Vagina (tissue), 2 donors: ENCODE measurements around the gene PTPRE. TPM values are rescaled to one million over a fixed set of nuclear protein-coding genes. Genes with fewer than 3 reads are reported as not detected.
A peak's percentile ranks its signal among the peaks of the same experiment; 100 is the strongest.

Source experiments
- DNase-seq, 2 donors: peaks; one replicate each; pipeline ENCODE4 v3.0.0-alpha.2; 2017; ENCODE audit errors: extremely low spot score in 2 of 2
- H3K27ac ChIP-seq: fragments of 200-600 bp; sonication (generic); one replicate; pipeline ENCODE4 v1.5.1; 2019
- H3K27me3 ChIP-seq: fragments of 200-600 bp; sonication (generic); one replicate; pipeline ENCODE4 v1.5.1; 2019
- H3K36me3 ChIP-seq, 2 donors: fragments of 200-600 bp; sonication (generic); one replicate each; pipeline ENCODE4 v1.5.1; 2017 to 2019
- H3K4me1 ChIP-seq: fragments of 200-600 bp; sonication (generic); one replicate; pipeline ENCODE4 v1.5.1; 2019
- H3K4me3 ChIP-seq, 2 donors: fragments of 200-600 bp; sonication (generic); 1 replicate in 1 of 2; 2 replicates in 1 of 2; pipeline ENCODE4 v1.5.1; 2016 to 2019
- H3K9me3 ChIP-seq: fragments of 200-600 bp; sonication (generic); one replicate; pipeline ENCODE4 v1.5.1; 2019
- CTCF ChIP-seq, 3 experiments: fragments of 450-650 bp in 2 of 3; fragments of 200-600 bp in 1 of 3; sonication (generic) in 1 of 3; IDR thresholded peaks; one replicate each; pipeline ENCODE4 v1.5.1; 2017 to 2019; ENCODE audit warnings: antibody characterized with exemption in 3 of 3, mild to moderate bottlenecking in 2 of 3, moderate library complexity in 2 of 3
- POLR2A ChIP-seq, 2 donors: fragments of 450-650 bp; IDR thresholded peaks; one replicate each; pipeline ENCODE4 v1.6.1; 2017; ENCODE audit warnings: antibody characterized with exemption in 2 of 2, mild to moderate bottlenecking in 2 of 2, moderate library complexity in 2 of 2
- POLR2AphosphoS5 ChIP-seq, 2 donors: sonication (generic); formaldehyde crosslinking; IDR thresholded peaks; one replicate each; pipeline ENCODE4 v1.9.0; 2017; ENCODE audit warnings: antibody characterized with exemption in 2 of 2, mild to moderate bottlenecking in 2 of 2, low read depth in 1 of 2; ENCODE audit not compliant: insufficient read depth in 1 of 2
- intact Hi-C: fragments of 100-400 bp; cut with DNase I; formaldehyde crosslinking; loops from one replicate; pipeline ENCODE4 v1.15.1; 2023
- total RNA-seq: library from RNA; depleted of rRNA; stranded (reverse); fragments of >200 nt; gene quantifications from one replicate; pipeline ENCODE4 v1.2.3, GENCODE V29; 2016

Gene PTPRE
- total RNA-seq, 1 donor from 2014 or later = 77.6 TPM

GRCh38 chr10:127905848-127906261 is 1.0 kb upstream of the PTPRE start:
- H3K27me3 ChIP-seq = no peaks in the 10 kb centered on the region

DNA sequence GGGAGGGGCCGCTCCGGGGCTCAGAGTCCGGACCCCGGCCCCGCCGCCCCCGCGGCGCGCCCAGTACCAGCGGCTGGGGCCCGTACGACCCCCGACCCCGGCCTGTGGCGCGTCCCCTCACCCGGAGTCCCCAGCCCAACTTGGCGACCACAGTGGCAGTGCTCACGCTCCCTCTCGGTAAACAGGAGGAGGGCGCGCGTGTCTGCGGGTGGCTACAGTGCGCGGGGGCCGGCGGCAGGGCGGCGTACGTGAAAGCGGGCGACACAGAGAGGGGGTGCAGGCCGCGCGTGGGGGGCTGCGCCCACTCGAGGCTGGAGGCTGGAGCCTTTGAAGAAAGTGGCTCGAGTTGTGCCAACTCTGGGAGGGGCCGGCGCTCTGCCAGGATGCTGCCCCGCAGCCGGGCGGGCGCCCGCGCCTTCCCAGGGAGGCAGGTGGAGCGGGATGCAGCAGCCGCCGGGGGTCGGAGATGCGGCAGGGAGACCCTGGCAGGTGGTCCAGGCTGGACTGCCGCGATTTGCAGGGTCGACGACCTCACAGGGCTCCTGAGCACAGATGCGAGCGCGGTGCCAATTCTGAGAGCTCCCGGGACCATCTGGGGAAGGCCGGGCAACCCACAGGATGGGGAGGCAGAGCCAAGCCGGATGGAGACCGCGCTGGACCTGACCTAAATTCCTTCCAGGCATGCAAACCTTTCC is 655 bp downstream of the PTPRE start:
- intact Hi-C loops = loop anchor here (2.0 kb wide), 1 partner anchor 103 kb away; no protein-coding TSS in a partner anchor
- Histone ChIP-seq H3K27ac (peak overlapping the region; percentile 47), H3K4me3 (peak overlapping the region; percentile 47 to 49), H3K27me3 (no peaks in the 10 kb centered on the region), H3K9me3 (no peaks in the 10 kb centered on the region), H3K4me1 (peaks cover 16% of the 10 kb centered on the region), H3K36me3 (no peaks in the 10 kb centered on the region)
- DNase-seq = peak in 1 of 2 donors; percentile 85
- TF ChIP-seq POLR2A (IDR thresholded peaks at IDR 0.05) (no peak), POLR2AphosphoS5 (IDR thresholded peaks at IDR 0.05; ENCODE audit: insufficient read depth in 1 of 2, low read depth in 1 of 2) (no peak), CTCF (IDR thresholded peaks at IDR 0.05) (no peak)

More at GRCh38 chr10:127905848-127906261, 1.0 kb upstream of the PTPRE start:
- peak in 1 of 2 donors; percentile 77 for DNase-seq
- no peak overlapping the region for H3K27ac ChIP-seq
- TF ChIP-seq CTCF (IDR thresholded peaks at IDR 0.05) = no peak
- TF ChIP-seq POLR2A (IDR thresholded peaks at IDR 0.05) = no peak
- TF ChIP-seq POLR2AphosphoS5 (IDR thresholded peaks at IDR 0.05; ENCODE audit: insufficient read depth in 1 of 2, low read depth in 1 of 2) = no peak
- peaks cover 16% of the 10 kb centered on the region for H3K4me1 ChIP-seq
- H3K4me3 ChIP-seq = no peak overlapping the region
- no peaks in the 10 kb centered on the region for H3K36me3 ChIP-seq
- no peaks in the 10 kb centered on the region for H3K9me3 ChIP-seq
- intact Hi-C loops = loop anchor here (2.0 kb wide), 1 partner anchor 105 kb away; no protein-coding TSS in a partner anchor

DNA sequence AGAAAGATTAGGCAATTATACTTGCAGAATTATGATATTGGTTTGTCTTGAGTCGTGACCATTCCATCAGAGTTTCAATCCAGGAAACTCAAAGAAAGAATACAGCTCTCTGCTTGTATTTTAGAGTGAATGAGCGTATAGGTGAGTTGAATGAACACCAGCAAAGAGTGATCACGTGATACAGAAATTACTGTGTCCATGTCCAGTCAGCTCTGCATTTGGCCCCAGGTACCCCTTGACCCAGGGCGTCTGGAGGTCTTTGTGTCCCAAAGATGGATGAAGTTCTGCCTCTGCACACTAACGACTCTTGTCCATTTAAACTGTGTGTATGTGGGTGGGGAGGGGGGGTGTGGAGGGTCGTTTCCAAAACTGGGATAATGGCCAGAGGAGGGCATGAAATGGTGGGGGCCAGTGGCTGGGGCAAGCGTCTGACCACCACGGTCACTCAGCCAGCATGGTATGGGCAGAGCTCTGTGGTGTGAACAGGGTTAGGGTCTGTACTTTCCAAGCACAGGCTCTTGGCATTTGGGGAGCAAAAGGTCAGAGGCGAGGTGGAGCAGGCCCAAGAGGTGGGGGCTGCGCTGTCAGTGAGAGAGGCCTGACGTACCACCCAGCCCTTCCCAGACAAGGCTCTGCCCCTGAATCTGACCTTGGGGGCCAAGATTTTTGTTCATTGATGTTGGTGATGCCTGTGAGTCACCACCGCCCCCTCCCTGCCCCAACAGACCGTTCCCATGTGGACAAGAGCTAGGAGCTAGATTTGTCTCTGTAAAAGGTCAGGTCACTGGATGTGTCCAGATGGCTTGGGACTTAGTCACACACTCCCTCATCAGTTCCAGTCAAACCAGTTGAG is 1.4 kb downstream of the PTPRE start:
- peaks cover 16% of the 10 kb centered on the region for H3K4me1 ChIP-seq
- no peak overlapping the region for H3K27ac ChIP-seq
- no peaks in the 10 kb centered on the region for H3K9me3 ChIP-seq
- H3K27me3 ChIP-seq = no peaks in the 10 kb centered on the region
- intact Hi-C loops = no loop called here
- H3K36me3 ChIP-seq = no peaks in the 10 kb centered on the region
- peak overlapping the region; percentile 47 to 49 for H3K4me3 ChIP-seq
- DNase-seq = no peak
- TF ChIP-seq POLR2A (IDR thresholded peaks at IDR 0.05) = no peak
- TF ChIP-seq POLR2AphosphoS5 (IDR thresholded peaks at IDR 0.05; ENCODE audit: insufficient read depth in 1 of 2, low read depth in 1 of 2) = no peak
- TF ChIP-seq CTCF (IDR thresholded peaks at IDR 0.05) = no peak

GRCh38 chr10:127908959-127909267 is 2.0 kb downstream of the PTPRE start:
- intact Hi-C loops = no loop called here
- Histone ChIP-seq H3K27ac (no peak overlapping the region), H3K27me3 (no peaks in the 10 kb centered on the region), H3K36me3 (no peaks in the 10 kb centered on the region), H3K4me1 (peaks cover 16% of the 10 kb centered on the region), H3K9me3 (no peaks in the 10 kb centered on the region), H3K4me3 (no peak overlapping the region)
- no peak for DNase-seq
- TF ChIP-seq POLR2A (IDR thresholded peaks at IDR 0.05) (no peak), CTCF (IDR thresholded peaks at IDR 0.05) (no peak), POLR2AphosphoS5 (IDR thresholded peaks at IDR 0.05; ENCODE audit: insufficient read depth in 1 of 2, low read depth in 1 of 2) (no peak)
